Measurements from ENCODE around the gene RPIA.
"Not testable (repeated sequence)": the region's sequence is repeated elsewhere in the genome, so short reads cannot be mapped to it uniquely, and the experiment has no call there.

The RPIA gene

DNA sequence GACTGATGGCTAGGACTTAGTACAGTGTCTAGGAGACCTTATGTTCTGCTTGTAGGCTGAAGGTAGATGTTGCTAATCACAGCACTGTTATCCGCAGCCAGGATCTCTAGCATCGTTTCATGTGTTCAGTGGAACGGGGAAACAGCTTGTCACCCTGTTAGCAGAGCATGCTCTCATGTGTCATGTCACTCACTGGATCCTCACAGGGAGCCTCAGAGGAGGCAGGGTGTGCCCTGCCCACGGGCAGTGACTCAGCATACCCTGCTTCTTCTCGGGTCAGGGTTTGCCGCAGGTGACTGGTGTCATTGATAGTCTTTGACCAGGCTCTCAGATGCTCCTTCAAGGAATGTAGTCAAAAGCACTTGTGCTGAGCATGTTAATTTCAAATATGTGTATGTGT is 44.4 kb downstream of the RPIA start:
- DNase-seq: peak; percentile 5

GRCh38 chr2:88736437-88736836 is 45.0 kb downstream of the RPIA start:
- DNase-seq: no peak

DNA sequence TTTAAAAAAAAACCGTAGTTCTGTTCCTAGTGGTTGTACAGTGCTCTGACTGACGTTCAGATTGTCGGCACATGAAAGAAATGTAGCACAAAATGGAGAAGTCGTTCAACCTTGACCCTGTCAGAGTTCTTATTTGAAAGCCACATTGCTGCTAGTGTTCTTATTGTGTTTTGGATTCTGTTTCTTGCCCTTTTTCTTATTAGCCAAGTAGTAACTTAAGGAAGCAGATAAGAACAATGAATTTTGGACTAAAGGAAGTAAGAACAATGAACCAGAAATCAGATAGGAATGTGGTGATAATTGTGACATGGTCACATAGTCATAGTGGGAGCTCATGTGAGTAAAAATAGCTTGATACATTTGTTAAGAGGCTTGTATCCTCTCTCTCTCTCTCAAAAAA is 45.9 kb downstream of the RPIA start:
- DNase-seq: peak; percentile 61

GRCh38 chr2:88738271-88738670 is 46.8 kb downstream of the RPIA start:
- peak; percentile 30 for DNase-seq

- DNase-seq: peak; percentile 62
Observed at GRCh38 chr2:88739985-88740600, 48.6 kb downstream of the RPIA start.

GRCh38 chr2:88746929-88747490 is 55.5 kb downstream of the RPIA start:
- no peak for DNase-seq

GRCh38 chr2:88747990-88748389 is 56.5 kb downstream of the RPIA start:
- no peak for DNase-seq

DNA sequence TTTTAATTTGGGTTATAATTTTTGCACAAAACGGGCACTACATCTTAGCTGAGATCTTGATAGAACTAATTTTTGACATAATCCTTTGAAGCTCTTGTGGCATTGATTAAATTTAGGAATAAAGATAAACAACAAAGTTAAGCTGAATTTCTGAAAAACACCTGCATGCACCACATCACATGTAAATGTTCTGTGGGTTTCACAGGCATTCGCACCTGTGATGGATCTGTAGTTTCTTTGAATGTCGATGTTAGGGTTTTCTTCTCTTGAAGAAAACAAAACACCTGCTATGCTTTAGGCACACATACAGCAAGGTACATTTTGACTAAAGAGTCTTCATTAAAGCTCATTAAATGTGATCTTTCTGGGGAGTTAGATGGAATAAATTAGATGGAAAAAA is 60.3 kb downstream of the RPIA start:
- DNase-seq: no peak

- DNase-seq: no peak
Observed at GRCh38 chr2:88753833-88754584, 62.5 kb downstream of the RPIA start.

- DNase-seq: no peak
Observed at GRCh38 chr2:88754585-88755320, 63.3 kb downstream of the RPIA start.

DNA sequence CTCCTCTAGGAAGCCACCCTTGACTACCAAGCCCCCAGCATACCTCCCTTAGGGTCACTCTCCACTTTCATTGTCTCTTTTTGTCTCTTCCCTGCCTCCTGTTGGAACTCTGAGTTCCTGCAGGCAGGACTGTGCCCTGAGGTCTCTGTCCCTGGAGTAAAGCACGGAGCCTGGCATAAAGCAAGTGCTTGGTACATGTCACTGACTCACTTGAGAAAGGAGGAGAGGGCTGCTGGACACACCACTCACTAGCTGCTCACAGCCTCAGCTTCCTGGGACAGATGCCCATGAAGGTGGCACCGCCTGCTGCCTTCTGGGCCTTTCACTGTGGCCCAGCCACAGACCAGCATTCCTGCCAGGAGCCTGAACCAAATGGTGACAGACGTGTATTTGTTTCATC is 64.4 kb downstream of the RPIA start:
- DNase-seq: no peak

GRCh38 chr2:88757025-88757424 is 65.6 kb downstream of the RPIA start:
- DNase-seq: no peak

DNA sequence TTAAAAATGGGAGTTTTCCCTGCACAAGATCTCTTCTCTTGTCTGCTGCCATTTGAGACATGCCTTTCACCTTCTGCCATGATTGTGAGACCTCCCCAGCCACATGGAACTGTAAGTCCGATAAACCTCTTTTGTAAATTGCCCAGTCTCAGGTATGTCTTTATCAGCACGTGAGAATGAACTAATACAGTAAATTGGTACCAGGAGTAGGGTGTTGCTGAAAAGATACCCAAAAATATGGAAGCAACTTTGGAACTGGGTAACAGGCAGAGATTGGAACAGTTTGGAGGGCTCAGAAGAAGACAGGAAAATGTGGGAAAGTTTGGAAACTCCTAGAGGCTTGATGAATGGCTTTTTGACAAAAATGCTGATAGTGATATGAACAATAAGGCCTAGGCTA is 67.2 kb downstream of the RPIA start:
- DNase-seq: not testable (repeated sequence)

DNA sequence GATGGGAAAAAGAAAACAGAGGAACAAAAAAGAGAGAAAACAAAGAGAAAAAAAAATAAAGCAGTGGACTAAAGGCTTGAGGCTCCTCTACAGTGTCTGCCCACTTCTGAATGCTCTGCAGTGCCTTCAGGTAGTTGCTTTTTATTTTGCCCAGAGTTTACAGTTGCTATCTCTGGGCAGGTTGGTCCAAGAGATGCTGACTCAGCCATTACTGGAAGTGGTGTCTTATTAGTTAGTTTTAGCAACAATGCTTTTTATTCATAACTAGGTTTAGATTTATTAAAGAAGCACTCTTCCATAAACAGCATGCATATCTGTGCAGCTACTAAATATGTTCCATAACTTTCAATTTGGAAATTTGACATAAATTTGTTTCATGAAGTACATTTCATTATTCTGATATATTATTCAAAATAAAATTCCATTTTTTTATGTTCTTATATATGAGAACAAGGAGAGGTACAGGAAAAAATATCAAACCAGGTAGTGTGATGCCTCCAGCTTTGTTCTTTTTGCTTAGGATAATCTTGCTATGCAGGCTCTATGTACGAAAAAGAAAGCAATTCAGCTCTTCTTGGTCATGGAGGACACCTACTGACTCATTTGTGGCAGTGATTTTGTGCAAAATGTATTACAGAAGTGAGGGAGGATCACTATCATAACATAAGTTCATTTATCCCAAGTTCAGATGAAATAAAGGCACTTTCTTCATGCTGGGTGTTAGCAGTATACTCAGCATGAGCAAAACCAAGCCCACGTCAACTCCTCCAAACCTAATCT is 69.5 kb downstream of the RPIA start:
- no peak for DNase-seq

DNA sequence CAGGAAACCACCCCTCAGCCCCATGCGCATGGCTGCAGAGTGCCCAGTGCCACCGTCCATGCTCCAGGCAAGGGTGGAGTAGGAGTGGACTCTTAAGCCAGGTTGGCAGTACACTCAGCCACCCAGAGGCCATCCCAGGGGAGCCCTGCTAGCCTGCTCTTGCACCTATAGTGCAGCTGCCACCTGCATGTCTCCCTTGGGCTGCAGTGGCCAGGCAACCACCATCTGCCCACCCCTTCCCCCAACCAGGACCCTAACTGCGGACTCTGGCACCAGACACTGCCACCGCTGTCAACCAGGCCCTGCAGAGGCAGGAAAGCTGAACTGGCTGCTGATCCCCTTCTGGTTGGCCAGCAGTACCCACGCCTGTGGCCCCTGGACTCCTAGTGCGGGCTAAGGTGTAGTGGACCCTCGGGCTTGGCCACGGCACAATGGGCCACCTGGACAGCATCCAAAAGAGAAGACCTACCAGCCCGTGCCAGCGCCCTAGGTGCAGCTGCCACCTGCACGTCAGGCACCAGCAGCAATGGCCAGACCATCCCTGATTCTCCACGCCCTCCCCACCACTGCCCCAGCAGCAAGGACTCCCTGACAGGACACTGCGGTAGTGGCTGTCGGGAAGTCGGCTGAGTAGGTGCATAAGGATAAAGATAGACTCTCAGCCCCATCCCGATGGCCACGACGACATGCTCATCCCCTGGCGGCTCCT is 72.8 kb downstream of the RPIA start:
- no peak for DNase-seq

GRCh38 chr2:88764850-88765153 is 73.3 kb downstream of the RPIA start:
- no peak for DNase-seq

DNA sequence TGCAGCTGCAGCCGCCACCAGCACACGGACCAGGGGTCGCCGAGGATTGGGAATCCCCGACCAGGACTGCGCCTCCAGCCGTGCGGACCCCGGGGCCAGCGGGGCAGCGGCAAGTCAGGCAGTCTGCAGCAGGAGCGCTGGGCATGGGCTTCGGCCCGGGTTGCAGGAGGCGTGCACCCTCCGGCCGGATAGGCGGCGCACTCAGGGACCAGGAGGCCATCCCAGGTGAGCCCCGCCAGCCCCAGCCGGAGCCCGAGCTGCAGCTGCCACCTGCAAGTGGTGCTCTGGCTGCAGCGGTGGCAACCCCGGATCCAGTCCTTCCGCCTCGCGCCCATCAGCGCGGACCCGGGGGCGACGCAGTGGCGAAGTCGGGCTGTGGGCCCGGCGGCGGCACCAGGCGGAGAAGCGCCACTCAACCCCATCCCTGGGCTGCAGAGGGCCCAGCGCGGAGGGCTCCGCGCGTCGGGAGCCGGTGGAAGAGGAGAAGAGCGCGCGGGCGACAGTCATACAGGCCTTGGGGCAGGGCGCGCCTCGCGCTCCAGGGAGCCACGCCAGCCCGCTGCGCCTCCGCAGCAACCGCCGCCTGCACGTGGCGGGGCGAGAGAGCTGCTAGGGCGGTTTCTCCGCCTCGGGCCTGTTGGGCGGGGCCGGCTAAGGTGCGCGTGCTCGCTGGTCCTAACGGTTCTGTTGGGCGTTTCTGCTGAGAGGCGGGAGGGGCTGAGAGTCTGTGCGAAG is 73.8 kb downstream of the RPIA start:
- DNase-seq: peak; percentile 29

- not testable (repeated sequence) for DNase-seq
Observed at GRCh38 chr2:88765889-88766481, 74.5 kb downstream of the RPIA start.

- DNase-seq: no peak
Observed at GRCh38 chr2:88770016-88770415, 78.5 kb downstream of the RPIA start.

DNA sequence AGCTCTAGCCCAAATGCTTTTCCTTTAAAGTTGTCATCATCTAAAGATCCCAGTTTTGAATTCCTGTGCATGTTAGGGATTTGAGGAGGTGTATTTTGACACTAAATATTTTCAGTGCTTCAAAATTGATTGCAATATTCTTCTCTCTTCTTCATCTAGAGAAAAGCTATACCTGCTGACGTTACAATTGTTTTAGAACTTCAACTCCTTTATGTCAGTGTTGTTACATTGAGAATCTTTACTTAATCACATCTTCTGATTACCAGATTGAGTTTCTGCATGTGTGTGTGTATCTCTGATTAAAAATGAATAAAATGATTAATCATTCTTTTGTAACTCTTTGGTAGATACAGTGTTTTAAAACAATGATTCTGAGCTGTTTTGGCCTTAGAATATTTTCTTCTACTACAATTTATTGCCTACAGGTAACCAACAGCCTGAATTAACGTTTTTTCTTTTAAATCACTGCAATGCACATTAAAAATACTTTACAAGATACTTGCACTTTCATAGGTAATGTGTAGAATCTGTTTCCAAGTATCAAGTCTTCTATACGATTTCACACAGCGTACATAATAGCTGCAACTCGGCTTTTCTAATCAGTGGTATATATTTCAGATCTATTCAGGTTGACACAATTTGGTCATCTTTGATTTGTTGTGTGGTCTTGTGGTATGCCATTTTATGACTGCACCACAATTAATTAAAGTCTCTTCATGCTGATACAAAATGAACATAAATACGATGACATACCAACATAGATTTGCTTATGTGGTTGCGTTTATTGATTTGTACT is 82.0 kb downstream of the RPIA start:
- not testable (repeated sequence) for DNase-seq

Data from fibroblast of skin of back (primary cell).